ENCODE data around the gene GARS1.

DNA sequence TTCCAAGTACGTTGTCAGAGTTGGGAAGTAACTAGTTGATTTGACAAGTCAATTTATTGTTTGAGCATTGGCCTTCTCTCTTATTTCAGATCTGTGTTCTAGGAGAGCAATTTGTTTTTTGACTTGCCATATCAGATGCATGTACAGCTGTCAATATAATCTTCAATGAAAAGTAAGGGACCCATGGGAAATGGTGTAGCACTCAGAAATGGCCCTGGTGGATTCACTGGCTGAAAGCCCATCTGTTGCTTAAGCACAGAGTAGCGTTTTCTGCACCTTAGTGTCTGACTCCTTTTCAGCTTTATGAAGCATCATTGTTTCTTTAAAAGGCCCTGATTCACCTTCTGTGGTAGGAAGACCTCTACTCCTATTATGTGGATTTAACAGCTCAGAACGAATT lies 10.2 kb downstream of the GARS1 start:
- TF ChIP-seq, protein P1, sequence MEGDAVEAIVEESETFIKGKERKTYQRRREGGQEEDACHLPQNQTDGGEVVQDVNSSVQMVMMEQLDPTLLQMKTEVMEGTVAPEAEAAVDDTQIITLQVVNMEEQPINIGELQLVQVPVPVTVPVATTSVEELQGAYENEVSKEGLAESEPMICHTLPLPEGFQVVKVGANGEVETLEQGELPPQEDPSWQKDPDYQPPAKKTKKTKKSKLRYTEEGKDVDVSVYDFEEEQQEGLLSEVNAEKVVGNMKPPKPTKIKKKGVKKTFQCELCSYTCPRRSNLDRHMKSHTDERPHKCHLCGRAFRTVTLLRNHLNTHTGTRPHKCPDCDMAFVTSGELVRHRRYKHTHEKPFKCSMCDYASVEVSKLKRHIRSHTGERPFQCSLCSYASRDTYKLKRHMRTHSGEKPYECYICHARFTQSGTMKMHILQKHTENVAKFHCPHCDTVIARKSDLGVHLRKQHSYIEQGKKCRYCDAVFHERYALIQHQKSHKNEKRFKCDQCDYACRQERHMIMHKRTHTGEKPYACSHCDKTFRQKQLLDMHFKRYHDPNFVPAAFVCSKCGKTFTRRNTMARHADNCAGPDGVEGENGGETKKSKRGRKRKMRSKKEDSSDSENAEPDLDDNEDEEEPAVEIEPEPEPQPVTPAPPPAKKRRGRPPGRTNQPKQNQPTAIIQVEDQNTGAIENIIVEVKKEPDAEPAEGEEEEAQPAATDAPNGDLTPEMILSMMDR (IDR thresholded peaks at IDR 0.05): no peak
- TF ChIP-seq EP300 (IDR thresholded peaks at IDR 0.05): no peak
- TF ChIP-seq POLR2A (IDR thresholded peaks at IDR 0.05): no peak

Data from ovary (tissue), 3 donors.